HEK293T (cell line): ENCODE results near the gene ZNF287.

ENCODE experiments used
- CTCF ChIA-PET: fragments of 350-600 bp; formaldehyde crosslinking; extraction: SDS; loops from one replicate; lab custom pipeline; 2021; ENCODE audit warnings: antibody characterized with exemption, inconsistent platforms; lab: Yijun Ruan, JAX
- POLR2A ChIA-PET: fragments of 350-600 bp; formaldehyde crosslinking; extraction: SDS; loops from one replicate; lab custom pipeline; 2020; ENCODE audit warnings: antibody characterized with exemption, inconsistent platforms; lab: Yijun Ruan, JAX
- DNase-seq: peaks from one replicate; pipeline ENCODE4 v3.0.0; 2012; ENCODE audit warnings: mixed read lengths; ENCODE audit errors: extremely low spot score
- ARNT ChIP-seq: fragments of 450-650 bp; IDR thresholded peaks from 2 replicates; pipeline ENCODE4 v1.6.1; 2017; ENCODE audit warnings: mild to moderate bottlenecking
- BHLHE40 ChIP-seq: fragments of 450-650 bp; IDR thresholded peaks from 2 replicates; pipeline ENCODE4 v1.6.1; 2016; ENCODE audit warnings: mild to moderate bottlenecking, moderate library complexity, borderline replicate concordance
- CTBP1 ChIP-seq: fragments of 450-650 bp; IDR thresholded peaks from 2 replicates; pipeline ENCODE4 v1.6.1; 2016; ENCODE audit warnings: borderline replicate concordance
- ELF4 ChIP-seq: fragments of 450-650 bp; IDR thresholded peaks from 2 replicates; pipeline ENCODE4 v1.6.1; 2017; ENCODE audit warnings: antibody characterized with exemption
- FOXA1 ChIP-seq: fragments of 450-650 bp; IDR thresholded peaks from 2 replicates; pipeline ENCODE4 v1.6.1; 2016; ENCODE audit warnings: mild to moderate bottlenecking
- FOXK2 ChIP-seq: fragments of 450-650 bp; IDR thresholded peaks from 2 replicates; pipeline ENCODE4 v1.6.1; 2016; ENCODE audit warnings: mild to moderate bottlenecking
- FOXM1 ChIP-seq: fragments of 450-650 bp; IDR thresholded peaks from 2 replicates; pipeline ENCODE4 v1.6.1; 2017; ENCODE audit warnings: mild to moderate bottlenecking, borderline replicate concordance
- HDGF ChIP-seq: fragments of 450-650 bp; IDR thresholded peaks from 2 replicates; pipeline ENCODE4 v1.6.1; 2017; ENCODE audit warnings: antibody characterized with exemption, borderline replicate concordance
- L3MBTL2 ChIP-seq: fragments of 450-650 bp; conservative IDR thresholded peaks from 2 replicates; pipeline ENCODE4 v1.6.1; 2016; ENCODE audit warnings: mild to moderate bottlenecking
- LEF1 ChIP-seq: fragments of 450-650 bp; IDR thresholded peaks from 2 replicates; pipeline ENCODE4 v1.6.1; 2017; ENCODE audit warnings: mild to moderate bottlenecking, borderline replicate concordance
- NFRKB ChIP-seq: fragments of 450-650 bp; IDR thresholded peaks from 2 replicates; pipeline ENCODE4 v1.6.1; 2016; ENCODE audit warnings: mild to moderate bottlenecking, moderate library complexity
- PKNOX1 ChIP-seq: fragments of 450-650 bp; IDR thresholded peaks from 2 replicates; pipeline ENCODE4 v1.6.1; 2016
- SP1 ChIP-seq: fragments of 450-650 bp; IDR thresholded peaks from 2 replicates; pipeline ENCODE4 v1.6.1; 2017
- SUZ12 ChIP-seq: fragments of 450-650 bp; IDR thresholded peaks from 2 replicates; pipeline ENCODE4 v1.6.1; 2016; ENCODE audit warnings: mild to moderate bottlenecking
- TARDBP ChIP-seq: fragments of 450-650 bp; IDR thresholded peaks from 2 replicates; pipeline ENCODE4 v1.6.1; 2016
- ZNF384 ChIP-seq: fragments of 450-650 bp; IDR thresholded peaks from 2 replicates; pipeline ENCODE4 v1.6.1; 2016

Gene ZNF287

GRCh38 chr17:16568541-16569357 is at the start of gene ZNF287:
ZNF287 (minus strand) TSS chr17:16569204; CDS start chr17:16567731, 1,473 bp downstream.
- peak; percentile 98 for DNase-seq
- ChIA-PET POLR2A (interaction anchor here (0.7 kb wide), 3 partner anchors 20 to 344 kb away, joined by 3 to 4 read pairs (median 4); no protein-coding TSS in a partner anchor), CTCF (no interaction called here)
- TF ChIP-seq L3MBTL2 (peak; percentile 81), SP1 (no peak)

- POLR2A ChIA-PET: no interaction called here
- DNase-seq: no peak
- no peak for TF ChIP-seq L3MBTL2
- no peak for TF ChIP-seq HDGF
- no peak for TF ChIP-seq SP1
- no peak for TF ChIP-seq CTBP1
- no peak for TF ChIP-seq PKNOX1
- no peak for TF ChIP-seq FOXM1
- no peak for TF ChIP-seq FOXA1
- TF ChIP-seq NFRKB: no peak
- TF ChIP-seq ZNF384: no peak
- CTCF ChIA-PET: no interaction called here
Observed at GRCh38 chr17:16617481-16618060, 48.6 kb upstream of the ZNF287 start.

- TF ChIP-seq ZNF384: no peak
- TF ChIP-seq TARDBP: no peak
- no peak for TF ChIP-seq FOXM1
- TF ChIP-seq FOXK2: no peak
- TF ChIP-seq NFRKB: no peak
- TF ChIP-seq ARNT: no peak
- no peak for TF ChIP-seq ELF4
- no peak for TF ChIP-seq HDGF
- TF ChIP-seq L3MBTL2: no peak
- TF ChIP-seq BHLHE40: no peak
- no peak for TF ChIP-seq SUZ12
- TF ChIP-seq LEF1: no peak
- TF ChIP-seq FOXA1: no peak
- TF ChIP-seq PKNOX1: no peak
- no peak for TF ChIP-seq SP1
- DNase-seq: no peak
- ChIA-PET POLR2A (no interaction called here), CTCF (no interaction called here)
Observed at GRCh38 chr17:16599537-16599936, 30.5 kb upstream of the ZNF287 start.

- POLR2A ChIA-PET: no interaction called here
Observed at GRCh38 chr17:16593356-16594102, 24.5 kb upstream of the ZNF287 start.

GRCh38 chr17:16589097-16589969 is 20.3 kb upstream of the ZNF287 start:
- POLR2A ChIA-PET: interaction anchor here (1.0 to 2.2 kb wide), 3 partner anchors 19 to 53 kb away, joined by 3 to 9 read pairs (median 4); partner anchors contain the start of gene ZNF287
- CTCF ChIA-PET: interaction anchor here (0.6 to 1.3 kb wide), 8 partner anchors 9 to 225 kb away, joined by 3 to 8 read pairs (median 4); no protein-coding TSS in a partner anchor
- peak; percentile 97 for DNase-seq
- TF ChIP-seq NFRKB: no peak
- peak; percentile 91 for TF ChIP-seq L3MBTL2
- no peak for TF ChIP-seq ZNF384
- TF ChIP-seq SP1: no peak
- TF ChIP-seq PKNOX1: no peak
- no peak for TF ChIP-seq HDGF

More at GRCh38 chr17:16593356-16594102, 24.5 kb upstream of the ZNF287 start:
- CTCF ChIA-PET: no interaction called here
- TF ChIP-seq FOXA1: no peak
- TF ChIP-seq FOXK2: no peak
- TF ChIP-seq TARDBP: no peak
- TF ChIP-seq NFRKB: no peak
- TF ChIP-seq LEF1: no peak
- no peak for TF ChIP-seq L3MBTL2
- no peak for TF ChIP-seq HDGF
- TF ChIP-seq CTBP1: no peak
- TF ChIP-seq SUZ12: no peak
- no peak for TF ChIP-seq ZNF384
- TF ChIP-seq SP1: no peak
- no peak for DNase-seq
